Activated naive CD4-positive, alpha-beta T cell treated with anti-CD3 and anti-CD28 coated beads, Interleukin-2, amount 50 U/mL, for 72 hours (primary cell): ENCODE measurements around the gene ATG9A. TPM values are rescaled to one million over a fixed set of nuclear protein-coding genes. Genes with fewer than 3 reads are reported as not detected.
"Not testable (repeated sequence)": the region's sequence is repeated elsewhere in the genome, so short reads cannot be mapped to it uniquely, and the experiment has no call there.

Source experiments
- ATAC-seq, 2 donors: fragments of 150-1000 bp; cut with Tn5 transposase; 2 replicates each; pipeline ENCODE4 v1.10.0; 2021; ENCODE audit warnings: mild to moderate bottlenecking in 2 of 2, moderate library complexity in 2 of 2
- DNase-seq, 2 donors: peaks; one replicate each; pipeline ENCODE4 v3.0.0; 2021 to 2022; ENCODE audit warnings: low spot score in 2 of 2
- H3K27ac Mint-ChIP-seq, 2 donors: one replicate each; pipeline ENCODE4 v1.8.0; 2022; ENCODE audit warnings: mild to moderate bottlenecking in 2 of 2, mixed read lengths in 2 of 2
- H3K36me3 Mint-ChIP-seq, 2 donors: one replicate each; pipeline ENCODE4 v1.8.0; 2022; ENCODE audit warnings: mixed read lengths in 2 of 2
- H3K9me3 Mint-ChIP-seq, 2 donors: one replicate each; pipeline ENCODE4 v1.8.0; 2022; ENCODE audit warnings: mixed read lengths in 2 of 2
- total RNA-seq, 2 donors: library from RNA; stranded (reverse); gene quantifications; one replicate each; pipeline ENCODE4 v1.2.3, GENCODE V29; 2022

Gene ATG9A
- total RNA-seq, 2 donors from 2014 or later: 49.1 to 80.6 TPM

DNA sequence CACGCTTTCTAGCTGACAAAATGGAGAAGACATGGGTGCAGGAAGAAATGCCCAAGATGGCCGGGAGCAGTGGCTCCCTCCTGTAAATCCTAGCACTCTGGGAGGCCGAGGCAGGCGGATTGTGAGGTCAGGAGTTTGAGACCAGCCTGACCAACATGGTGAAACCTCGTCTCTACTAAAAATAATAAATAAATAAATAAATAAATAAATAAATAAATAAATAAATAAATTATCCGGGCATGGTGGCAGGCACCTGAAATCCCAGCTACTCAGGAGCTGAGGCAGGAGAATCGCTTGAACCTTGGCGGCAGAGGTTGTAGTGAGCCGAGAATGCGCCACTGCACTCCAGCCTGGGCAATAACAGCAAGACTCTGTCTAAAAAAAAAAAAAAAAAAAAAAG, 29.5 kb upstream of the ATG9A start:
- H3K9me3 Mint-ChIP-seq, H3K36me3 Mint-ChIP-seq, ATAC-seq, H3K27ac Mint-ChIP-seq, DNase-seq: not testable (repeated sequence)

DNA sequence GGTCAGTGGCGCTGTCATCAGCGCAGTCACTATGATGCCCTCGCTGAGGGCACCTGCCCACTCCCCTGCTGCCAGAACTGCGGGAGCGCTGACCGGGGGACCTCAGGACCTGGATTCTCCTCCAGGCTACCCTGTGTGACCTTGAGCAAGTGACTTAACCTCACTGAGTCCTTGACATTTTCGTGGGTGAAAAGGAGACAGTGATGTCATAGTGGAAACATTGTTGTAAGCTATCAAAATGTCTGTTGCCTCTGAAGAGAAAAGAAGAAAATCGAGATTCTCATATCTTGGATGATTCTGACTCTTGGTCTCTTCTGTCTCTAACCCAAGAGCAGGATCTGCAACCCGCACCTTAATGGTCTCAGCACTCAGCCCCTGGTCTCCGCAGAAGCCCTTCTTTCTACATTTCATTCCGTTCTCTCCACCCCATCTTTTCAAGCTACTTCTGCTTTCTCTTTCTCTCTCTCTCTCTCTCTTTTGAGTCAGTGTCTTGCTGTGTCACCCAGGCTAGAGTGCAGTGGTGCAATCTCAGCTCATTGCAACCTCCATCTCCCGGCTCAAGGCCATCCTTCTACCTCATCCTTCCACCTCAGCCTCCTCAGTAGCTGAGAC, 25.3 kb upstream of the ATG9A start:
- peaks cover 39% of the 10 kb centered on the region in 2 donors for H3K36me3 Mint-ChIP-seq

DNA sequence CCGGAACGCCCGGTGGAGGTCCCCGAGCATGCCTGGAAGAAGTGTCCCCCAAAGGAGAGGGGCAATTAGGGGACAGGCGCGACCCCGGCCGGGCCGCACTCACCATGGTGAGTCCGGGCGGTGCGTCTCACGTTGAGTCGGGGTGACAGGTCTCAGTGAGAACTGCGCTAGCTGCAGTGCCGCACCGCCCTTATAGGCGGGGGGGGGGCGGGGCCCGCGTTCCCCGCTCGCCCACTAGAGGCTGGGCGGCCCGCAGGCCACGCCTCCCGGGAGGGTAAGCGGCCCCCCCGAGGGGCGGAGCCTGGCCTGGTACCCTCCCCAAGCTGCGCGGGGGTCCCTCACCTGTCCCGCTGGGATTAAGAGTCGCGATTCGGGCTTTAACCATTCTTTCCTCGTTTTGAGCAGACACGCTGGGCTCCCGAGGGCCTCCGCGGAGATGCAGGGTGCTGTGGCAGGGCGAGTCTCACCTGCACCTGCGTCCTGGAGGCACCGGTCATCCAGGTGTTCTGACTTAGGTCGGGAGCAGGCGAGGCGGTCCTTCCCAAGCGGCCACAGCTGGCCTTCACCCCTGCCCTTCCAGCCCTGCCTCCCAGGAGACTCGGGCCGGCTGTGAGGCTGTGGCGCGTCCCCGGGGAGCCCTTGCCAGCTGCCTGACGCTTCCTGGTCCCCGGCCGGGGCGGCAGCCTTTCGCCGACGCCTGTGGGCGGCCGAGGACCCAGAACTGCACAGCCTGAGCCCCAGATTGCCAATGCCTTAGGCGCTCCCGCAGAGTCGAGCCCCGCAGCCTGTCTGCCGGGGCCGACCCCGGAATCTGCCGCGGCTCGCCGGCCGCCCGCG, 24.5 kb upstream of the ATG9A start, which contains the start of gene TUBA4A:
TSS of gene TUBA4A (minus strand) at position 166 of the 837 bp plus-strand sequence. CDS start at position 106, 60 bp downstream.
- Mint-ChIP-seq H3K27ac (peak within 1 kb of the TSS; percentile 91 to 97), H3K9me3 (no peaks in the 10 kb centered on the region), H3K36me3 (peaks cover 39 to 43% of the 10 kb centered on the region in 2 donors)
- ATAC-seq (peak; percentile 69 to 78), DNase-seq (peak; percentile 89 to 92)

More for the DNA sequence above, 25.3 kb upstream of the ATG9A start:
- DNase-seq (peak; percentile 31 to 69), ATAC-seq (peak; percentile 54 to 60)
- Mint-ChIP-seq H3K9me3 (no peaks in the 10 kb centered on the region), H3K27ac (peak overlapping the region; percentile 87 to 91)

DNA sequence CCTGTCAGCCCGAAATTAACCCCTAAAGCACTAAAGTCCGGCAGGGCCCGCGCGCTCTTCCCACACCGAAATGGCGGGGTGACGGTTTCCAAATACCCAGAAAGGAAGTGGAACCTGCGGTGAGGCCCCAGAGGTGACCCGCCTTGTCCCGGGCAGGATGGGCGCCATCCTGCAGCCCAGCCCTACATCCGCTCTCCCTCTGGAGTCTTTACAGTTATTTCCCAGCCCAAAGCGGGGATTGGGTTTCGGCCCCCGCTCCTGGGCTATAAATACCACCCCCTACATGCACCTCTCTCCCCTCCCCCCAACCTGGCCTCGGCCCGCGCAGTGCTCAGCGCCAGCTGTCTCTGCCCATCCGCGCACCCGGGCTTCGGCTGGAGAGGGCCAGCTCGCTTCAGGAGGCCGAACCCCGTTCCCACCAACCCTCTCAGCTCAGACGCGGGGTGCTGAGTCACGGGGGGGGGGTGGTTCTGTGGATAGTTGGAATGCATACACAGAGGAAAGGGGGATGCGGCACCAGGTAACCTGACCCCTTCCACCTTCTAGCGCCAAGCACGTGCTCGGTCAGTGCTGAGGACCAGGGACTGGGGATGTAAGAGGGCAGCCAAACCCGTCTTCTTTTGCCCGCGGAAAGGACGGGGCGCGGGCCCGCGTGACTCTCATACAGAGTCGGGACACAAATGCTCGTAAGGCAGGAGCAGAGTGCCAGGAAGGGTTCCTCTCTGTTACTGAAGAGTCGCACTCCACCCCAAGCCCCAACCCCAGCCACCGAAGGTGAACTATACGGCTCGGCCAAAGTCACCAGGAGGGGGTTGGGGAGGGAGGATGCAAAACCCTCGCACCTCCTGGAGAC, 23.7 kb upstream of the ATG9A start, which contains the start of gene TUBA4B:
TSS of gene TUBA4B (plus strand) at position 344 of the 853 bp plus-strand sequence. CDS start at position 509, 165 bp downstream.
- ATAC-seq (peak; percentile 30 to 40), DNase-seq (peak; percentile 47 to 79)
- Mint-ChIP-seq H3K27ac (peak within 1 kb of the TSS; percentile 91 to 97), H3K9me3 (no peaks in the 10 kb centered on the region), H3K36me3 (peaks cover 39 to 43% of the 10 kb centered on the region in 2 donors)

DNA sequence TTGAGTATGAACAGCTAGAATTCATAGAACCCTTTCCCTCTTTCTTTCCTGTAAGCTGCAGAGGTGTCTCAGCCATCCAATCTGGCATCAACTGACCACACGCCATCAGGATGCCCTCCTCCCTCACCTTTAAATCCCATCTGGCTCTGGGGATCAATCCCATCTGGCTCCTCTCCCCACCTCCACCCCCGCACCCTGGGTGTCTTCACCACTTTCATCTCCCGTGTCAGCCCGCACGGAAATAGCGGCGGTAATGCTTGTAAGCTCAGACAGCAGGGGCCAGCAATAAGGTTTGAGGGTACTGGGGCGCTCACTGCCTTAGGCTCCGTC, 23.1 kb upstream of the ATG9A start:
- Mint-ChIP-seq H3K27ac (peak overlapping the region; percentile 91 to 97), H3K9me3 (no peaks in the 10 kb centered on the region), H3K36me3 (peaks cover 39 to 43% of the 10 kb centered on the region in 2 donors)
- no peak for DNase-seq
- peak in 1 of 2 donors; percentile 0 for ATAC-seq

DNA sequence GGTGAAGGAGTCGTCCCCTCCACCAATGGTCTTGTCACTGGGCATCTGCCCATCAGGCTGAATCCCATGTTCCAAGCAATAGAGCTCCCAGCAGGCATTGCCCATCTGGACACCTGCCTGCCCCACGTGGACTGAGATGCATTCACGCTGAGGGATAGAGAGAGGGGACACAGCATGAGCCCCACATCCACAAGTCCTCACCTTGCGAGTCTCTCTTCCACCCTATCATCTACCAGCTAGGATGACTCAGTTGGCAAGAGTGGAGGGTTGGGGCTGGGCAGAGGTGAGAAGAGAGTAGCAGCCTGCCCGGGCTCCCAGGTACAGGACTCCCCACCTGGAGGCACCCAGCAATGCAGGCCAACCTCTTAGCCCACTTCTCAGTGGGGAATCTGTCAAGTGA, 22.6 kb upstream of the ATG9A start:
- DNase-seq: peak in 1 of 2 donors; percentile 20
- no peak for ATAC-seq
- Mint-ChIP-seq H3K9me3 (no peaks in the 10 kb centered on the region), H3K27ac (peak overlapping the region; percentile 91 to 97), H3K36me3 (peaks cover 39 to 43% of the 10 kb centered on the region in 2 donors)

DNA sequence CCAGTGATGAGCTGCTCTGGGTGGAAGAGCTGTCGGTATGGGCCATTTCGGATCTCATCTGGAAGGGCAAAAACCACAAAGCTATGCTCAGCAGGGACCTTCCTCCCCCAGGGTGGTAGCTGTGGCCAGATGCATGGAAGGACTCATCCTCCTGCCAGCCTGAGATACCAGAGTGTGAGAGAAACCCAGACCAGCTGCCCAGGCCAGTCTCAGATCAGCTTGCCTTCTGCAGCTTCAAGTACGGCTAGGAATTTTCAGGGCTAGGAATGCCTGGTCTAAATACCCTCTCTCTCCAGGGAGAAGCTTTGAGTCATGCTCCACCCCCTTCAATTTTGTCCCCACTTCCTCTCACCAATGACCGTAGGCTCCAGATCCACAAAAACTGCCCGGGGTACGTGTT, 22.2 kb upstream of the ATG9A start:
- H3K9me3 Mint-ChIP-seq: no peaks in the 10 kb centered on the region
- no peak for ATAC-seq
- no peak for DNase-seq
- H3K27ac Mint-ChIP-seq: peak overlapping the region; percentile 91 to 97
- peaks cover 39 to 43% of the 10 kb centered on the region in 2 donors for H3K36me3 Mint-ChIP-seq

DNA sequence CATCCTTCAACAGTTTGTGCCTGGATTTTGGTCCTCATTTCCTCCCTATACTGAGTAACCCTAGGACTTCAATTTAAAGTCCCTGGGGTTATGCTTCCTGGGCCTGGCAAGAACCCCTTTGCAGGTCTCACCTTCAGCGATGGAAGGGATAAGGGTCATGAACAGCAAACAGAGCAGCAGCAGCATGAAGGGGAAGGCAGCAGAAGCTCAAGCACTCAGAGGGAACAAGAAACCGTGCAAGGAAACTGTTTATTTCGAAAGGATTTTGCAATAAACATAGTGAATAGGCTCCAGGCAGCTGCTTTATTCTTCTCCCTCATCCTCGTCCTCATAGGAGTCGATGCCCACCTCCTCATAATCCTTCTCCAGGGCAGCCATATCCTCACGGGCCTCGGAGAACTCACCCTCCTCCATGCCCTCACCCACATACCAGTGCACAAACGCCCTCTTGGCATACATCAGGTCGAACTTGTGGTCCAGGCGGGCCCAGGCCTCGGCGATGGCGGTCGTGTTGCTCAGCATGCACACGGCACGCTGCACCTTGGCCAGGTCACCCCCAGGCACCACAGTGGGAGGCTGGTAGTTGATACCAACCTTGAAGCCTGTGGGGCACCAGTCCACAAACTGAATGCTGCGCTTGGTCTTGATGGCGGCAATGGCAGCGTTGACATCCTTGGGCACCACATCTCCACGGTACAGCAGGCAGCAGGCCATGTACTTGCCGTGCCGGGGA, 20.8 kb upstream of the ATG9A start:
- peaks cover 39 to 50% of the 10 kb centered on the region in 2 donors for H3K36me3 Mint-ChIP-seq
- H3K9me3 Mint-ChIP-seq: no peaks in the 10 kb centered on the region
- DNase-seq (no peak), ATAC-seq (no peak)
- H3K27ac Mint-ChIP-seq: peak overlapping the region in 1 of 2 donors; percentile 70

DNA sequence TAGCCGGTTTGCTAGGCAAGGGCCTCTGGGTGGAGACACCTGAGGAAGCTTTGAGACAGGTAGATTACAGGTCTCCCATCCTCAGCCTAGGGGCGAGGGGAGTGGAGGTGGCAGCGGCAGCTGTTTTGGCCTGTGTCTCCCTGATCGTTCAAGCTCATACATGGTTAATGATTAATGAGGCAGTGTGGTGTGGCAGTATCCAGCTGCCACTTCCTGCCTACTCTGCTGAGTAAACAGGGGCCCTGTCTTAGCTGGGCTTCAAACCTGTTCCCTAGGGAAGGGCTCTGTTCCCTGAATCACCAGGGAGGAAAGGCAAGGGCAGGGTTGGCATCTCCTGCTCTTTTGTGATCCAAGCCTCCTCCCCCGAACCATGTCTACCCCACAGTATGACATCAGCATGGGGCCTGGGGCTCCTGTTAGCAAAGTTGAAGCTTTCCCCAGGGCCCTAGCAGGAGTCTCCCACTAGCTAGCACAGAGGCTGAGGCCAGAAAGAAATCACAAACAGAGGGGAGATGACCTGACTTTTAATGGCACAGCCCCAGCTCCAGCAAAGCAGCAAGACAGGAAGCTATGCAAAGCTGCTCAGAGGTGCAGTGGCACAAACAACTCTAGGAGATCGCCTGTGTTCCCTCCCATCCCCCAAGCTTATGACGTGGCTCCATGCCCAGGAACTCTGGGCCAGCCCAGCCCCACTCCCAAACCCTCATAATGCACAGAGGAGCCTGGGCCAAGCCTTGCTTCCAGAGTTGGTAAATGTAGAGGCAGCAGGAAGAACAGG, 20.0 kb upstream of the ATG9A start:
- Mint-ChIP-seq H3K36me3 (peaks cover 39 to 50% of the 10 kb centered on the region in 2 donors), H3K9me3 (no peaks in the 10 kb centered on the region), H3K27ac (peak overlapping the region; percentile 70 to 84)
- DNase-seq: no peak
- ATAC-seq: no peak

DNA sequence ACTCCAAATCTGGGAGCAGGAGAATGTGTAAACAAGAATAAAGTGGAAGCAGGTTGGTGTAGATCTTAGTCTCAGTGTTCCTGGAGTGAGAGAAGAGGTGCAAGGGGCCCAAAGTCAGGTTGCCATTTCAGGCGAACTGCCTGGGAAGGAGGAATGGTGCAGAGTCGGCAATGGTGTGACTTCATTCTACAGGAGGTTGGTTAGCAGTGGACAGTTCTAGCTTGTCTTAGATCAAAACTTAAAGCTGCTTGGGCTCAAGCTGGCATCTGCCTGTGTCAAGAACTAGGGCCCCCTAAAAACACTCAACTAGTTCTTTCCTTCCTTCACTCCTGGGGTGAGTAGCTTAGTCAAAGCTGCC, 19.4 kb upstream of the ATG9A start:
- ATAC-seq: no peak

DNA sequence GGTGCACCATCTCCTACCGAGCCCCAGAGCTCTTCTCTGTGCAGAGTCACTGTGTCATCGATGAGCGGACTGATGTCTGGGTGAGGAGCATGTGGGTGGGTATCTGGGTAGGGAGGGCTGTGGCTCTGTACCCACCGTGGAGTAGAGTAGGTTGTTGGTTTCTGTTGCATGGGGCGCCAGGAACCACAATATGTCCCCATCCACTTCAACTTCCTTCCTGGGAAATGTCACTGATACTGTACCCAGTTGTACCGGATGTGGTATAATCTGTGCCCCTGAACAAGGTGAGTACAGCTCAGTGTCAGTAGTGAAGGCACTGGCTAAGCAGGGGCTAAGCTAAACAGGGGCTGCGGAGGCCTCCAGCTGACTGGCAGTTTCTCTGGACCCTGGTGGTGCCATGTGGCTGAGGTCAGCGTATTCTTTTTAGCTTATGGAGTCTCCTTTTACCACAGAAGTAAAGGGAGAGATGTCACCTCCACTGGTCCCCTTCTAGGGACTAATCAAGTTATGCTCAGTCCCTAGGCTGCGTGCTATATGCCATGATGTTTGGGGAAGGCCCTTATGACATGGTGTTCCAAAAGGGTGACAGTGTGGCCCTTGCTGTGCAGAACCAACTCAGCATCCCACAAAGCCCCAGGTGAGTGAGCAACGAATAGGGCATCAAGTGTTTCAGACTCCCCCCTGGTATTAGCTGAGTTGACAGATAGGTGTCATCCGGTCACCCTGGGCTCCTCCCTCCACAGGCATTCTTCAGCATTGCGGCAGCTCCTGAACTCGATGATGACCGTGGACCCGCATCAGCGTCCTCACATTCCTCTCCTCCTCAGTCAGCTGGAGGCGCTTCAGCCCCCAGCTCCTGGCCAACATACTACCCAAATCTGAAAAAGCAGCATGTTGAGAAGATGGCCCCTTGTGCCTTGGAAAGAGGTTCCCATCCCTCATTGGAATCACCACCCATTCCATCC, 18.5 kb upstream of the ATG9A start:
- peak; percentile 46 to 73 for ATAC-seq
- peaks cover 33 to 44% of the 10 kb centered on the region in 2 donors for H3K36me3 Mint-ChIP-seq
- H3K9me3 Mint-ChIP-seq: no peaks in the 10 kb centered on the region
- peak overlapping the region; percentile 60 to 97 for H3K27ac Mint-ChIP-seq
- peak; percentile 14 to 81 for DNase-seq

More for the DNA sequence above, 19.4 kb upstream of the ATG9A start:
- Mint-ChIP-seq H3K36me3 (peaks cover 39 to 50% of the 10 kb centered on the region in 2 donors), H3K9me3 (no peaks in the 10 kb centered on the region), H3K27ac (peak overlapping the region in 1 of 2 donors; percentile 70)
- no peak for DNase-seq

DNA sequence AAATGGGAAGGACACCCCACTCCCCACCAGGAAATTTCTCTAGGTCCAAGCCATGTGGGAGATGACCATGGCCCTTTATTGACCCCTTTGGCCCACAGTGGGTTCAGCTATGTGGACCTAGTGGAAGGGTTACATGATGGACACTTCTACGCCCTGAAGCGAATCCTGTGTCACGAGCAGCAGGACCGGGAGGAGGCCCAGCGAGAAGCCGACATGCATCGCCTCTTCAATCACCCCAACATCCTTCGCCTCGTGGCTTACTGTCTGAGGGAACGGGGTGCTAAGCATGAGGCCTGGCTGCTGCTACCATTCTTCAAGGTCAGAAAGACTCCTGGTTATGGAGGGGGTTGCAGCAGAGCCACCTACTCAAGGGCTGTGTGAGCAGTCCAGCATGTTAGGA, 17.1 kb upstream of the ATG9A start:
- no peak for ATAC-seq
- H3K27ac Mint-ChIP-seq: peak overlapping the region; percentile 92 to 97
- no peaks in the 10 kb centered on the region for H3K9me3 Mint-ChIP-seq
- DNase-seq: no peak
- H3K36me3 Mint-ChIP-seq: peaks cover 19 to 30% of the 10 kb centered on the region in 2 donors

DNA sequence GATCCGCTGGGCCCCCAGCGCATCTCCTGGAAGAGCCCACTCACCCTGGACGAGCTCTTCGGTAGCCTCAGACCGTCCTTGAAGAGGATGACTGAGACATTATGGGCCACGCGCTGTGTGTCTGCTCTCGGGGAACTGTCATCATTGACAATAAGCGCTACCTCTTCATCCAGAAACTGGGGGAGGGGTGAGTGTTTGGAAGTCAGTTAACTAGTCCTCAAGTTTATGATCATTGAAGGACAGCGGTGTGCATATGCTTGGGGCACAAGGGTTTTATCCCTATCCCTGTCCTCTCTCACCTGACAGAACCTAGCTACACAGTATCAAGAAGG, 16.4 kb upstream of the ATG9A start:
- Mint-ChIP-seq H3K27ac (peak overlapping the region; percentile 97 to 99), H3K9me3 (no peaks in the 10 kb centered on the region), H3K36me3 (peaks cover 12 to 23% of the 10 kb centered on the region in 2 donors)
- DNase-seq: peak in 1 of 2 donors; percentile 27
- peak in 1 of 2 donors; percentile 2 for ATAC-seq

DNA sequence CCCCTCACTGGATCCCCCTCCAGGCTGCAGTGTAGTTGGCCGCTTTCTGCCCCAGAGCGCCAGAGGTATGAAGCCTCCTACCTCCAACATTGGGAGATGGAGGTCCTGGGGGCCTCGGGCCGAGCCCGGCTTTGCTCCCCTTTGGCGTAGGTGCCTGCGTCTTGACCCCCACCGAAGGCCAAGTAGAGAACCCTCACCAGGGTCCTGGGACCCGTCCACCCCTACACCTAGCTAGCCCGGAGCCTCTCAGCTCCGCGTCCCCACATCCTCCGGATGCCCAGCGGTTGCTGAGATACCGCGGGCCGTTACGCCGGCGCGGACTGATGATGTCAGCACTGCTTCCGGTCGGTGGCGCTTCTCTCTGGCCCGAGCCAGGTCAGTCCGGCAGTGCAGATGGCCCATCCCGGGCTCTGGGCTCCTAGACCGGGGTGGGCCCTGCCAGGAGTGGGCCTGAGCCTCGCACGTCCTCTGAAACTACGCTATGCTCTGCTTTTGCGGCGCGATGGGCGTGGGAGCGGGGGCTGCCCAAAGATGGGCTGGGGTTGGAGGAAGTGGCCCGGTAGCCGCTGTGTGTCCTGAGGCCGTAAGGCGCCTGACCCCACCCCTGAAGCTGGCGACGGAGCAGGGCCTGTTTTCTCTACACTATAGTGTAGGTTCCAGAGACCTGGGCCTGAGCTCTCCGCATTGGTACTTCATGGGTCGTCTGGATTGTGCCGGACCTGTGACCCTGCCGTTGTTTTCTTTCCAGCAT, 15.9 kb upstream of the ATG9A start, which contains the start of the genes GLB1L and STK16:
TSS of gene GLB1L (minus strand) at position 297 of the 751 bp plus-strand sequence. CDS start 1,871 bp downstream, outside the sequence.
TSS of gene STK16 (plus strand) at position 332 of the 751 bp plus-strand sequence. CDS start 521 bp downstream, outside the sequence.
- Mint-ChIP-seq H3K9me3 (no peaks in the 10 kb centered on the region), H3K27ac (peak within 1 kb of the TSS; percentile 97 to 99), H3K36me3 (peaks cover 6 to 17% of the 10 kb centered on the region in 2 donors)
- DNase-seq (peak; percentile 88 to 94), ATAC-seq (peak; percentile 66 to 83)
